Hippocampal formation (tissue), 2 donors: Measurements from ENCODE around the gene DNAH14.
"Not testable (repeated sequence)": the region's sequence is repeated elsewhere in the genome, so short reads cannot be mapped to it uniquely, and the experiment has no call there.

Experiments
- DNase-seq, 2 donors: peaks; one replicate each; lab custom pipeline; 2025; lab: John Stamatoyannopoulos, UW

DNAH14 gene

DNA sequence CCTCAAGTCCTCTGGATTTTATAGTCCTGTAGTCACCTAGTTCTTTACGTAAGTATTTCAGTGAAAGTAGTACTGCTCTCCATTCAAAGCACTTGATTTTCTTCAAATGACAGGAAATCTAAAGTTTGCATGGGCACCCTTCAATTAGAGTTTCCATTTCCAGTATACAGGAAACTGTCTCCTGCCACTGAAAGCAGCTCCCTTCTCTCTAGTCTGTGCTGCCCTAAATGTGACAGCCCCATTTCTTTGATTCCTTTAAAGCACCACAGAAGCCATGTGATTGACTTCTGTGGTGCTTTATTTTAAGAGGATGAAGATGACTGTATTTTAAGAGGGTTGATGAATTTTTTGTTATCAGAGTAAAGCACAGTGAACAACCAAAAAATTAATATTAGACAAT lies 226.1 kb downstream of the DNAH14 start:
- no peak for DNase-seq

DNA sequence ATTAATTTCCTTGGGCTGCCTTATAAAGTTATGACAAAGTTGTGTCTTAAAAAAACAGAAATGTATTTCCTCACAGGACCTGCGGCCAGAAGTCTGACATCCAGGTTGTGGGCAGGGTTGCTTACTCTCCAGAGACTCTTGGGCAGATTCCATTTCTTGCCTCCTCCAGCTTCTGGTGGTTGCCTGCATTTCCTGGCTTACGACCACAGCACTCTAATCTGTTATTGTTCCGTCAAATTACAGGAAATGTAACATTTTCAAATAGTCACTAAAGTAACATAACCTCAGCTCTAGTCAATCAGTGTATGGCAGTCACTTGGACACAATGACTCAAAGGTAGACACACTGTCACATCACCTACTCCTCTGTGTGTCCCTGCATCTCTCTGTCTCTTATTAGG lies 226.8 kb downstream of the DNAH14 start:
- no peak for DNase-seq

DNA sequence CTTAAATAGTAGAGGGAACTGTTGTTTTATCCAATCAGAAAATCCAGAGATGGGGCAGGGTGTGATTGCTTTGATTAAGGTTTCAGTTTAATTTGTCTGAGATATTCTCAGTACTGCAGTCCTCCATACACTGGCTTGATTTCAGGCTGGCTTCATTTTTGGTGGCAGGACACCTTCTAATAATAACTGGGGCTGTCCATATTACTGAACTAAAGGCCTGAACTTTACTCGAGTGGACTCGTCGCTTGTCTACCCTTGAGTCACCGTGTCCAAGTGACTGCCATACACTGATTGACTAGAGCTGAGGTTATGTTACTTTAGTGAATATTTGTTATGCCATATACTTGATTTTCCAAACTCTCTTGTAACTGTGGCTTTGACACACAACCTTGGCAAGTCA lies 228.8 kb downstream of the DNAH14 start:
- DNase-seq: no peak

DNA sequence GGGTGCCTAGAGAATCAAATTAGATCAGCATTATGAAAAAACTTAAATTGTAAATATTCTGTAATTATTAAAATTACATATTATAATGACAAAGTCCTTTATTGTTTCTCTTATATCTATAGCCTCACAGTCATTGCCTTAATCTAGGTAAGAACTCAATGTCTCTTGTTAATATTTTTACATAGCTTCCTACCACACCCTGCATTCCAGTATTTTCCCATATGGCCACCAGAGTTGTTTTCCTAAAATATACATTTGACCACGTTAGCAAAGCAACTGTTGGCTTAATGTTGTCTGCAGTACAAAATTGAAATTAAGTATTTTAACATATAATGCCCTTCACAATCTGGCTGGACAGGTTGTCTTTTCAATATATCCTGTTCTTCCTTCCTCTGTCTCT lies 230.3 kb downstream of the DNAH14 start:
- DNase-seq: no peak

DNA sequence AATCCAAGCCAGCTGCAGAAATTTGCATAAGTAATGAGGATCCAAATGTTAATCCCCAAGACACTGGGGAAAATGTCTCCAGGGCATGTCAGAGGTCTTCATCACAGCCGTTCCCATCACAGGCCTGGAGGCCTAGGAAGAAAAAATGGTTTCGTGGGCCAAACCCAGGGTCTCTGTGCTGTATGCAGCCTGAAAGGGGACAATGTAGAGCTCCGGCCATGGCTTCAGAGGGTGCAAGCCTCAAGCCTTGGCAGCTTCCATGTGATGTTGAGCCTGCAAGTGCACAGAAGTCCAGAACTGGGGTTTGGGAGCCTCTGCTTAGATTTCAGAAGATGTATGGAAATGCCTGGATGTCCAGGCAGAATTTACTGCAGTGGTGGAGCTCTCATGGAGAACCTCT lies 247.9 kb downstream of the DNAH14 start:
- not testable (repeated sequence) for DNase-seq

DNA sequence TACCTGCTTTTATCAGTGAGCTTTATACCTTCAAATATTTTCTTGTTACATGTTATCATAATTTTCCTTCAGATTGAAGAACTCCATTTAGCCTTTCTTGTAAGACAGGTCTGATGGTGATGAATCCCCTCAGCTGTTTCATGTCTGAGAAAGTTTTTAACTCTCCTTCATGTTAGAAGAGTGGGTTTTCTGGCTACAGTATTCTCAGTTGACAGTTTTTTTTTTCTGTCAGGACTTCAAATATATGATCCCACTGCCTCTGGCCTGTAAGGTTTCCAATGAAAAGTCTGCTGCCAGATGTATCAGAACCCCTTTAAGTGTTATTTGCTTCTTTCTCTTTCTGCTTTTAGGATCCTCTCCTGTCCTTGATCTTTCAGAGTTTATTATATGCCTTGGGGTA lies 250.2 kb downstream of the DNAH14 start:
- no peak for DNase-seq

DNA sequence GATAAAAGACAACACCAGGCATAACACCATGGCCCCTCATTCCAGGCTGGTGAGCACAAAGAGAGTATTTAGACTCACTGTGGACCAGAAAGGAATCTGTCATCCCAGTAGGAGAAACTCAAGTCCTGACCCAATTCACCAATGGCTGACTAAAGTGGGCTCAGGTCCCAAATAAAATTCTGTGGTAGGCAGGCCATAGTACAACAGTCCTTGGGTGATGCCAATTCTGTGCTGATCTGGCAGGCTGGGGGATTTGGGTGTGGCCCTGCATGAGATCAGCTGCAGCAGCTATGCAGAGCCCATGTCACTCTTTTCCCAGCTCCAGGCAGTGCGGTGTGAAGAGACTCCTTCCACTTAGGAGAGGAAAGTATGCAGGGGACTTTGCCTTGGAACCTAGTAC lies 253.2 kb downstream of the DNAH14 start:
- no peak for DNase-seq

DNA sequence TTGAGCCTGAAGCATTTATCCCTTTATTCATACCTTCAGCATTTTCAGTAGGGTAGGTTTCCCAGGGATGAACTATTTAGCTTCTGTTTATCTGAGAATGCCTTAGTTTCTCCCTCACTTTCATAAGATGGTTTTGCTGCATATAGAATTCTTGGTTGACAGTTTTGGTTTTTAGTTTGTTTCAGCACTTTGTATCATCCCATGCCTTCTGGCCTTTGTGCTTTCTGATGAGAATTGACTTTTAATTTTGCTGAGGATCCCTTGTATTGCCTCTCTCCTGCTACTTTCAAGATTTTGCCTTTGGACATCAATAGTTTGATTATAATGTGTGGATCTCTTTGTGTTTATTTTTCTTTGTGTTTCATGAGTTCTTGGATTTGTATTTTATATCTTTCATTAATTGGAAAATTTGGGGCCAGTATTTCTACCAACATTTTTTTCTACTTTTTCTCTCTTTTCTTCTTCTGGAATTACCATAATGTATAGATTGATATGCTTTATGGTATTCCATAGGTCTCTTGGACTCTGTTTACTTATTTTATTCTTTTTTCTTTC lies 261.8 kb downstream of the DNAH14 start:
- no peak for DNase-seq

DNA sequence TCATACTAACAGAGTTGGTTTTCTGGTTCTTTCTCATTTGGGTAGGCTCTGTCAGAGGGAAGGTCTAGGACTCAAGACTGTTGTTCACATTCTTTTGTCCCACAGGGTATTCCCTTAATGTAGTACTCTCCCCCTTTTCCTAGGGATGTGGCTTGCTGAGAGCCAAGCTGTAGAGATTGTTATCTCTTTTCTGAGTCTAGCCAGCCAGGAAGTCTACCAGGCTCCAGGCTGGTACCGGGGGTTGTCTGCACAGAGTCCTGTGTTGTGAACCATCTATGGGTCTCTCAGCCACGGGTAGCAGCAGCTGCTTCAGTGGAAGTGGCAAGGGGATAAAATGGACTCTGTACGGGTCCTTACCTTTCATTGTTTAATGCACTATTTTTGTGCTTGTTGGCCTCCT lies 272.0 kb downstream of the DNAH14 start:
- DNase-seq: no peak

DNA sequence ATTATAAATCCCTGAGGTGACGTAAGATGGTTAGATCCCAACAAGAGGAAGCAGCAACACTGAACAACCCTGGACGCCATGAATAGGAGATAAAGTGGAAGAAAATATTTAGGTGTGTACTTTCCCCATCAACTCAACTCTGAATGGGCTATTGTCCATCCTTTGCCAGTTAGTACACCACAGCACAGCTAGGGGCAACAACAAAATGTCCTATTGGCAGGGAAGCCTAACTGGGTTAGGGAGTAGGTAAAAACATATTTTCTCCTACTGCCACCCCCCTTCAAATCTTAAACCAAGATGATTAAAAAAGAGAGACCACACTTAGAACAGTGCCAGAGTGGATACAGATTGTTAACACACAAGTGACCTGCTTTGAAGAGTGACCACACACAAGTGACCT lies 278.3 kb downstream of the DNAH14 start:
- DNase-seq: no peak

DNA sequence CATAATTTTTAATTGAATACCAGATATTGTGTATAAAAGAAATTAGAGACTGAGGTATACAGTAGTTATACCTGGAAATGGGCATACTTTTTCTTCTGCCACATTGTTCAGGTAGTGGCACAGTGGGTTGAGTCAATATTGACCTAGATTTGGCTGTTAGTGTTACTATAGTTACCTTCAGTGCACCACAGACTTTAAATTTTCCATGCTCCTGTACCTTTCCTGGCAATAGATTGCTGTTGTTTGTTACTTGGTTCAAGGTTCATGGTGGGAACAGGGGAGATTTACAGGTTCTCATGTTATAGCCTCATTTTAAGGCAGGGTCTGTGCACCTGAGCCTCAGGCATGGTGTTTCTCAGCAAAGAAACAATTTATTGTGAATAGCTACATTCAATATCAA lies 279.7 kb downstream of the DNAH14 start:
- DNase-seq: no peak

DNA sequence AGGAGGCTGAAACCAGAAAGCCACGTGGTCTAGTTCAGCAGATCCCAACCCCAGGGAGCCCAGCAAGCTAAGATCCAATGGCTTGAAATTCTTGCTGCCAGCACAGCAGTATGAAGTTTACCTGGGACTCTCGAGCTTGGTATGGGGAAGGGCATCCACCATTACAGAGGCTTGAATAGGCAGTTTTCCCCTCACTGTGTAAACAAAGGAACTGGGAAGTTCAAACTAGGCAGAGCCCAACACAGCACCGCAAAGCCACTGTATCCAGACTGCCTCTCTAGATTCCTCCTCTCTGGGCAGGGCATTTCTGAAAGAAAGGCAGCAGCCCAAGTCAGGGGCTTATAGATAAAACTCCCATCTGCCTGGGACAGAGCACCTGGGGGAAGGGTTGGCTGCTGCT lies 280.7 kb downstream of the DNAH14 start:
- not testable (repeated sequence) for DNase-seq

DNA sequence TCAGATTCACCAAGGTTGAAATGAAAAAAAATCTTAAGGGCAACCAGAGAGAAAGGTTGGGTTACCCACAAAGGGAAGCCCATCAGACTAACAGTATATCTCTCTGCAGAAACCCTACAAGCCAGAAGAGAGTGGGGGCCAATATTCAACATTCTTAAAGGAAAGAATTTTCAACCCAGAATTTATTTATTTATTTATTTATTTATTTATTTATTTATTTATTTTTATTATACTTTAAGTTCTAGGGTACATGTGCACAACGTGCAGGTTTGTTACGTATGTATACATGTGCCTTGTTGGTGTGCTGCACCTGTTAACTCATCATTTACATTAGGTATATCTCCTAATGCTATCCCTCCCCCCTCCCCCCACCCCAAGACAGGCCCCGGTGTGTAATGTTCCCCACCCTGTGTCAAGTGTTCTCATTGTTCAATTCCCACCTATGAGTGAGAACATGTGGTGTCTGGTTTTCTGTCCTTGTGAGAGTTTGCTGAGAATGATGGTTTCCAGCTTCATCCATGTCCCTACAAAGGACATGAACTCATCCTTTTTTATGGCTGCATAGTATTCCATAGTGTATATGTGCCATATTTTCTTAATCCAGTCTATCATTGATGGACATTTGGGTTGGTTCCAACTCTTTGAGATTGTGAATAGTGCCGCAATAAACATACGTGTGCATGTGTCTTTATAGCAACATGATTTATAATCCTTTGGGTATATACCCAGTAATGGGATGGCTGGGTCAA lies 282.4 kb downstream of the DNAH14 start:
- DNase-seq: not testable (repeated sequence)

DNA sequence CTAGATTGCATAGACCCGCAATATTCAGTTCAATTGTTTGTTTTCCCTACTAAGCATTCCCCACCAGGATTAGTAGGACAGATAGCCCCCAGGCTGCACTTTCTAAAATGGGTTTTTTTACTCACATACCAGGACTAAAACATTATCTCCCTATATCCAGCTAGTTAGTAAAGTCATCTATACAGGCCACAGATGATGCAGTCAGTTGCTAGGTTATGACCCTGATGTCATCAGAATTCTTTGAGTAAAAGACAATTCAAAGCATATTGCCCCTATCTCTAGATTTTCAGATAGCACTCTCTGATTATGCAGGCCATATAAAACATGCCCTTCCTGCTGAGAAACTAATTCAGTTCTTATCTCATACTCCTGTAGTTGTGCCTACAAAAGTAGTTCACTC lies 294.8 kb downstream of the DNAH14 start:
- no peak for DNase-seq

DNA sequence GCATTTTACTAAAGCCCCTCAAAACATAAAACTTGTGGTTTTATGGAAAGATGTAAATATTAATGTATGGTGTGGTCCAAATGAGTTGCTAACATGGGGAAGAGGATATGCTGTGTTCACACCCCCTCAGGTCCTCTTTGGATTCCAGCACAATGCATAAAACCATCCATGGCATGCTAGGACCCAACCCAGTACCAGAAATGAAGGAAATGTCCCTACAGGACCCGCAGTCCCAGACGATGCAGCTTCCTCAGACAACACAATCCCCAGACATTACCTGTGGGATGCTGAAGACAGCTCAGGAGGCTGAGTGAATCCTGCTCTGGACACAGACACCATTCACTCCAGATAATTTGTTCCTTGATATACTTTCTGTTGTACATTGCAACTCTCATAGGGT lies 296.2 kb downstream of the DNAH14 start:
- no peak for DNase-seq

DNA sequence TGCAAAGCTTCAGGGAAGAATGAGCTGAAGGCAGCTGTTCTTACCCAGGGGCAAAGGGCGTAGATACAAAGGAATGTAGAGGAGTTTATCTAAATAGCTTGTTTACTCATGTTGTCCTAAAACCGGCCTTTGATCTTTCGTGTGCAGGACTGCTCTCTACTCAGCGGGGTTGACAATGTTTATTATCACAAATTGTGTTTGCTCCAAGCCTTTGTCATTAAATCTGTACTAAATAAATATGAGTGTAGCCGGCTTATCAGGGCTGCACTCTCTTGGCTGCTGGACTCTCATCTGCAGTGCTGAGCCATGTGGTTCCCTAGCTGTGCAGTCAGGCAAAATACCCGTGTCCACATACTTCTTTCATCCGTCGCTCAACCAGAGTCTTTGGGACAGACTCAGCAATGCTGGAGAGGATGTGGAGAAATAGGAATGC lies 299.4 kb downstream of the DNAH14 start:
- no peak for DNase-seq

DNA sequence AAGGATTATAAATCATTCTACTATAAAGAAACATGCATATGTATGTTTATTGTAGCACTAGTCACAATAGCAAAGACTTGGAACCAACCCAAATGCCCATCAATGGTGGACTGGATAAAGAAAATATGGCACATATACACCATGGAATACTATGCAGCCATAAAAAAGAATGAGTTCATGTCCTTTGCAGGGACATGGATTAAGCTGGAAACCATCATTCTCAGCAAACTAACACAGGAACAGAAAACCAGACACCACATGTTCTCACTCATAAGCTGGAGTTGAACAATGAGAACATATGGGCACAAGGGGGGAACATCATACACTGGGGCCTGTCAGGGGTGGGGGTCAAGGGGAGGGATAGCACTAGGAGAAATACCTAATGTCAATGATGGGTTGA lies 300.0 kb downstream of the DNAH14 start:
- not testable (repeated sequence) for DNase-seq

DNA sequence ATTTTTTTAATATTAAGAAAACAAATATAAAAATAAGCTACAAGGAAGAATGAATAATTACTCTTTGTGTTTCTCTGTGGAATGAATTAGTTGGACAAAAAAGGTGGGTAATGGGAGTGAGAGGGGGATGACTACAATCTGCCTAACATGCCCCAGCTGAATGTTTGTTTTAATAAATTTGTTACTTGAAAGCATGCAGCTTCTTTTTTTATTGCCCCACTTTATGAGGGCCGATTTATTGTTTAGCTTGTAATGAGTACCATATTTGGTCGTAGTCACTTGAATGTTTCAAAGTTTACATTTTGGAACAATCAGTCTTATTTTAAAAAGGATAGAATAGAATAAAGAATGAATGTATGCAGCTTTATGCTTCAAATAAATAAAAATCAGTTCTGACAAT lies 301.0 kb downstream of the DNAH14 start:
- DNase-seq: no peak

DNA sequence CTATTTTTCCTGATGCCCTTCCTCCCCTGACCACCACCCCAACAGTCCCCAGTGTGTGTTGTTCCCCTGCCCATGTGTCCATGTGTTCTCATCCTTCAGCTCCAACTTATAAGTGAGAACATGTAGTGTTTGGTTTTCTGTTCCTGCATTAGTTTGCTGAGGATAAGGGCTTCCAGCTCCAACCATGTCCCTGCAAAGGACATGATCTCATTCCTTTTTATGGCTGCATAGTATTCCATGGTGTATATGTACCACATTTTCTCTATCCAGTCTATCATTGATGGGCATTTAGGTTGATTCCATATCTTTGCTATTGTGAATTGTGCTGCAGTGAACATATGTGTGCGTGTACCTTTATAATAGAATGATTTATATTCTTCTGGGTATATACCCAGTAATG lies 303.5 kb downstream of the DNAH14 start:
- DNase-seq: not testable (repeated sequence)

DNA sequence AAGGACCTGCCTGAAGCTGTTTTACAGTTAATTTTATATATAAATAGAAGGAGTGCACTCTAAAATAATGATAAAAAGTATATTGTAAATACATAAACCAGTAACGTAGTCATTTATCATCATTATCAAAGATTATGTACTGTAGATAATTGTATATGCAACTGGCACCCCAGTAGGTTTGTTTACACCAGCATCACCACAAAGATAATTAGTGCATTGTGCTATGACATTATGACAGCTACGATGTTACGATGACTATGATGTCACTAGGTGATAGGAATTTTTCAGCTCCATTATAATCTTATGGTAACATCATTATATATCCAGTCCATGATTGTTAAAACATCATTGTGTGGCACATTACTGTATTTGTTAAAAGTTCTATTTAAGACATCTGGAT lies 313.1 kb downstream of the DNAH14 start:
- DNase-seq: no peak

DNA sequence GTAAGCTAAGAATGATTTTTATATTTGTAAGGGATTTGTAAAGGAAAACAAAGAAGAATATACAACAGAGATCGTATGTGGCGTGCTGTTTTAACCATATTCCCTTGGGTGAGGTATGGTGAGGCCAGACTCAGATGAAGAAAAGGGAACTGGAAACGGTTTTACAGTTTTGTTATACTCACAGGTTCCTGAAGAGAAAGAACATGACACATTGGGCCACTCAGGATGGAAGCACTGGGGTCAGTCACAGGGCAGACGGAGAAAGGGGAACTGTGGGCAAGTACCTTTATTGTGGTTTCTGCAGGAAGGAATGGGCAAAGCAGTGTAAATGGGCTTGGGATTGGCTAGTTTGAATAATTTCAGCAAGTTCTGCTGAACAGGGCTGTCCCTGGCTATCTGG lies 321.0 kb downstream of the DNAH14 start:
- DNase-seq: no peak

DNA sequence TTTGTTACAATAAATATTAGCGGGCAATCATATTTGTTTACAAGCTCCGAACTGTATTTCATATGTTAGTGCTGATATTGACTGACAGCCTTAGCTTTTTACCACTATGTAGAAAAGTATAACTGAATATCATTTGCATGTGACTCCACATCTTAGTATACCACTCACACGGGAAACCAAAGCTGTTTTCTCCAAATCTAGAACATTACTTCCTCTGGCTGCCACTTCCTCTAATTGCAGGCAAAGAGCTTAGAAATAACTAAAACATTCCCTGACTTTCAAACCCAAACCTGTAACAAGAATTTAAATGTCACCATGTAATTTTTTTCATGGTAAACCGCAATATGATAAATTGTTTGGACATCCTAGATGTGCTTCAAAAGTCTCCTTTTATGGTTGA lies 323.7 kb downstream of the DNAH14 start:
- DNase-seq: no peak

DNA sequence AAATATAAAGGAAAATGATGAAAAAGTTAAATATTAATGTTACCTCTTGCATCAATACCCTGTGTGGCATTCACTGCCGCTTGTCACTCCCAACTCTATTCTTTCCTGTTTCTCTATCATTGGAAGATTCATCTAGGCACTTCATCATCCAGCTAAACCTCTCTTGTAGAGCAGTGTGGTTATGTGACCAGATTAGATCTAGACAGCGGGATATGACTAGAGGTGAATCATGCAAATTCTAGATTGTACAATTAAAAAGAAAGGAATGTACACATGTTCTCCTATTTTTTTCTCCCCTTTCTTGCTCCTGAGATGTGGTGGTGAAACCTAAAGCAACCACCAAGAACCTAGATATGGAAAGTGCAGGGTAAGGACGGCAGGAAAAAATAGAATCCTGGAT lies 324.3 kb downstream of the DNAH14 start:
- no peak for DNase-seq

DNA sequence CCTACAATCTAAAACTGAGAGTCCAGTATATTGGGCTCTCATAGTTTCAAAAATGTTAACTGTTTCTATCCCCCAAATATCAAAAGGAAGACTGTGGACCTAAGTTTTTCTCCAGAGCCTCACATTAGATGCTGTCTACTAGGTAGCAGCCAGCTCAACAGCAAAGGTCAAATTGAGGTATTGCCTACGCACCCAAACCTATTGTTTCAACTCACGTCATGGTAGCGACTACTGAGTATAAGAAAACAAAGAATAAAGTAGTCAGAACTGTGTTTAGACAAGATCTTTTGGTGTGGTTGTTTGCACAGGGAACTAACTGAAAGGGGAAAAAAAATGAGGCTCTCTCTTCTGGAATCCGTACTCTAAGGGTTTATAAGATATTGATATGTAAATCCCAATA lies 325.2 kb downstream of the DNAH14 start:
- no peak for DNase-seq
